Chondrocyte (in vitro differentiated cells): ENCODE data around the gene SLC39A11. TPM values are rescaled to one million over a fixed set of nuclear protein-coding genes. Genes with fewer than 3 reads are reported as not detected.
"Not testable (repeated sequence)": the region's sequence is repeated elsewhere in the genome, so short reads cannot be mapped to it uniquely, and the experiment has no call there.

ENCODE experiments used
- DNase-seq: peaks from one replicate; pipeline ENCODE4 v3.0.0; 2021; ENCODE audit warnings: mixed read lengths, low spot score
- H3K27ac Mint-ChIP-seq: one replicate; pipeline ENCODE4 v1.8.0; 2021; ENCODE audit warnings: mild to moderate bottlenecking, moderate library complexity, mixed read lengths; ENCODE audit not compliant: unreplicated experiment
- H3K27me3 Mint-ChIP-seq: 2 replicates; pipeline ENCODE4 v1.8.0; 2021; ENCODE audit warnings: low read depth, mixed read lengths
- H3K36me3 Mint-ChIP-seq: 2 replicates; pipeline ENCODE4 v1.8.0; 2021; ENCODE audit warnings: low read depth, mixed read lengths
- H3K4me1 Mint-ChIP-seq: 2 replicates; pipeline ENCODE4 v1.8.0; 2021; ENCODE audit warnings: low read depth, mild to moderate bottlenecking, mixed read lengths
- H3K4me3 Mint-ChIP-seq: one replicate; pipeline ENCODE4 v1.8.0; 2021; ENCODE audit warnings: mild to moderate bottlenecking, moderate library complexity, mixed read lengths; ENCODE audit not compliant: unreplicated experiment
- H3K9me3 Mint-ChIP-seq: 2 replicates; pipeline ENCODE4 v1.8.0; 2021; ENCODE audit warnings: low read depth, mixed read lengths
- CTCF ChIP-seq: fragments of 200-600 bp; sonication (generic); IDR thresholded peaks from 2 replicates; pipeline ENCODE4 v1.5.0; 2021; ENCODE audit warnings: antibody characterized with exemption, mild to moderate bottlenecking, moderate library complexity
- total RNA-seq: library from RNA; stranded (reverse); gene quantifications from 3 replicates; pipeline ENCODE4 v1.2.1, GENCODE V29; 2021

The SLC39A11 gene
- total RNA-seq, 1 donor from 2014 or later, result 25.3 TPM

GRCh38 chr17:72775237-72775636, 317.3 kb downstream of the SLC39A11 start:
- Mint-ChIP-seq H3K4me1 (no peaks in the 10 kb centered on the region), H3K27ac (no peak overlapping the region), H3K27me3 (no peaks in the 10 kb centered on the region), H3K4me3 (no peak overlapping the region), H3K36me3 (peaks cover 5% of the 10 kb centered on the region), H3K9me3 (no peaks in the 10 kb centered on the region)
- no peak for TF ChIP-seq CTCF
- no peak for DNase-seq

- H3K27ac Mint-ChIP-seq, result no peak overlapping the region
- H3K9me3 Mint-ChIP-seq, result no peaks in the 10 kb centered on the region
- peaks cover 5% of the 10 kb centered on the region for H3K36me3 Mint-ChIP-seq
- H3K27me3 Mint-ChIP-seq, result no peaks in the 10 kb centered on the region
- no peak for DNase-seq
- no peaks in the 10 kb centered on the region for H3K4me1 Mint-ChIP-seq
- no peak overlapping the region for H3K4me3 Mint-ChIP-seq
- TF ChIP-seq CTCF, result no peak
These were observed 318.3 kb downstream of the SLC39A11 start for GRCh38 chr17:72774236-72774635.

- H3K27me3 Mint-ChIP-seq, H3K27ac Mint-ChIP-seq, H3K9me3 Mint-ChIP-seq, H3K4me1 Mint-ChIP-seq, H3K4me3 Mint-ChIP-seq, DNase-seq, H3K36me3 Mint-ChIP-seq: not testable (repeated sequence)
These were observed 319.3 kb downstream of the SLC39A11 start for GRCh38 chr17:72773225-72773624.

- H3K27ac Mint-ChIP-seq, result no peak overlapping the region
- no peak for DNase-seq
- no peak for TF ChIP-seq CTCF
- H3K36me3 Mint-ChIP-seq, result peaks cover 7% of the 10 kb centered on the region
- H3K9me3 Mint-ChIP-seq, result no peaks in the 10 kb centered on the region
- no peak overlapping the region for H3K4me3 Mint-ChIP-seq
- H3K27me3 Mint-ChIP-seq, result no peaks in the 10 kb centered on the region
- no peaks in the 10 kb centered on the region for H3K4me1 Mint-ChIP-seq
These were observed 320.1 kb downstream of the SLC39A11 start for GRCh38 chr17:72772331-72772821.

- Mint-ChIP-seq H3K4me1 (no peaks in the 10 kb centered on the region), H3K4me3 (no peak overlapping the region), H3K36me3 (peaks cover 13% of the 10 kb centered on the region), H3K27me3 (no peaks in the 10 kb centered on the region), H3K9me3 (peaks cover 6% of the 10 kb centered on the region), H3K27ac (no peak overlapping the region)
- TF ChIP-seq CTCF, result no peak
- no peak for DNase-seq
These were observed 320.8 kb downstream of the SLC39A11 start for GRCh38 chr17:72771734-72772133.

- no peaks in the 10 kb centered on the region for H3K4me1 Mint-ChIP-seq
- H3K4me3 Mint-ChIP-seq, result no peak overlapping the region
- peaks cover 10% of the 10 kb centered on the region for H3K9me3 Mint-ChIP-seq
- TF ChIP-seq CTCF, result no peak
- H3K27me3 Mint-ChIP-seq, result no peaks in the 10 kb centered on the region
- no peak for DNase-seq
- H3K36me3 Mint-ChIP-seq, result peaks cover 11% of the 10 kb centered on the region
- H3K27ac Mint-ChIP-seq, result no peak overlapping the region
These were observed 325.6 kb downstream of the SLC39A11 start for GRCh38 chr17:72766761-72767356.
